K562 (cell line): ENCODE measurements around the gene FCAR. TPM values are rescaled to one million over a fixed set of nuclear protein-coding genes. Genes with fewer than 3 reads are reported as not detected.

Source experiments
- ATAC-seq: fragments of 200-7000 bp; cut with Tn5 transposase; 3 replicates; pipeline ENCODE4 v1.9.1; 2020; ENCODE audit warnings: moderate library complexity
- BruUV-seq: library from RNA; stranded (reverse); fragments of 400-500 nt; replicated peaks from 2 replicates; lab custom pipeline; 2021; lab: Mats Ljungman, UMichigan
- CTCF ChIA-PET: fragments of 300-600 bp; formaldehyde crosslinking; extraction: SDS; loops from one replicate; lab custom pipeline; 2021; ENCODE audit warnings: low intra/inter-chr PET ratio; lab: Yijun Ruan, JAX
- POLR2A ChIA-PET: fragments of 300-600, 350-650 bp; sonication (Branson Sonifier 250); formaldehyde crosslinking; extraction: SDS; loops from one replicate; lab custom pipeline; 2021; ENCODE audit warnings: antibody characterized with exemption, inconsistent platforms; lab: Yijun Ruan, JAX
- DNase-seq, 4 experiments: peaks; one replicate each; pipeline versions ENCODE4 v3.0.0 to v3.0.0-alpha.2; 2011 to 2018; ENCODE audit warnings: low spot score in 3 of 4, mixed read lengths in 3 of 4; ENCODE audit errors: extremely low read depth in 1 of 4
- FAIRE-seq: peaks from 2 replicates; lab custom pipeline; 2011; peaks lifted over from hg19 to GRCh38; lab: Jason Lieb, UNC
- H2AFZ ChIP-seq: 2 replicates; pipeline ENCODE4 v1.6.0; 2011; ENCODE audit warnings: low read depth, low read length, control low read depth, inconsistent platforms
- H3K27ac ChIP-seq: fragments of 200-600 bp; 3 replicates; pipeline ENCODE4 v1.8.0; 2011; ENCODE audit warnings: low read depth, mild to moderate bottlenecking, control low read depth, inconsistent platforms, low read length, moderate library complexity, mixed read lengths; ENCODE audit errors: extremely low read depth
- H3K27me3 ChIP-seq, 2 experiments: fragments of 300-600 bp in 1 of 2; 2 replicates in 1 of 2; 3 replicates in 1 of 2; pipeline versions ENCODE4 v1.6.0 to v1.8.0; 2011; ENCODE audit warnings: inconsistent platforms in 2 of 2, low read length in 2 of 2, mild to moderate bottlenecking in 1 of 2, mixed read lengths in 1 of 2, moderate library complexity in 1 of 2; ENCODE audit not compliant: control insufficient read depth in 2 of 2, insufficient read depth in 2 of 2
- H3K36me3 ChIP-seq: fragments of 300-600 bp; 3 replicates; pipeline ENCODE4 v1.8.0; 2011; ENCODE audit warnings: mild to moderate bottlenecking, low read length, inconsistent platforms; ENCODE audit not compliant: control insufficient read depth, insufficient read depth
- H3K4me1 ChIP-seq, 2 experiments: fragments of 200-600 bp in 1 of 2; replicated peaks in 1 of 2; 2 replicates in 1 of 2; 3 replicates in 1 of 2; pipeline versions ENCODE4 v1.5.1 to v1.8.0; 2011; ENCODE audit warnings: inconsistent platforms in 2 of 2, low read length in 2 of 2, mild to moderate bottlenecking in 1 of 2, mixed read lengths in 1 of 2, moderate library complexity in 1 of 2; ENCODE audit not compliant: control insufficient read depth in 2 of 2, insufficient read depth in 2 of 2
- H3K4me2 ChIP-seq: 2 replicates; pipeline ENCODE4 v1.6.1; 2011; ENCODE audit warnings: low read length, control low read depth, inconsistent platforms, mixed read lengths; ENCODE audit not compliant: insufficient read depth
- H3K4me3 ChIP-seq: fragments of 200-600 bp; sonication (generic), shearing (Covaris generic); 2 replicates; pipeline ENCODE4 v1.5.1; 2016; ENCODE audit warnings: control low read depth, inconsistent platforms
- H3K79me2 ChIP-seq: fragments of 200-600 bp; 3 replicates; pipeline ENCODE4 v1.8.0; 2011; ENCODE audit warnings: low read length, inconsistent platforms; ENCODE audit not compliant: control insufficient read depth, insufficient read depth
- H3K9ac ChIP-seq, 2 experiments: 2 replicates each; pipeline versions ENCODE4 v1.6.0 to v1.6.1; 2011; ENCODE audit warnings: low read depth in 2 of 2, low read length in 2 of 2, control low read depth in 1 of 2, inconsistent platforms in 1 of 2, mild to moderate bottlenecking in 1 of 2, mixed read lengths in 1 of 2; ENCODE audit not compliant: insufficient read depth in 1 of 2
- H3K9me1 ChIP-seq: one replicate; pipeline ENCODE4 v1.6.0; 2011; ENCODE audit warnings: inconsistent platforms, mild to moderate bottlenecking, low read length, moderate library complexity; ENCODE audit not compliant: control insufficient read depth, insufficient read depth
- H3K9me3 ChIP-seq: replicated peaks from 2 replicates; pipeline ENCODE4 v1.5.1; 2011; ENCODE audit warnings: low read depth, low read length, inconsistent platforms; ENCODE audit not compliant: control insufficient read depth, insufficient read depth
- H4K20me1 ChIP-seq: replicated peaks from 2 replicates; pipeline ENCODE4 v1.6.1; 2011; ENCODE audit warnings: low read length, inconsistent platforms, mixed read lengths; ENCODE audit not compliant: control insufficient read depth, insufficient read depth
- CBX1 ChIP-seq: sonication (generic); IDR thresholded peaks from 2 replicates; pipeline ENCODE4 v1.6.1; 2016; ENCODE audit warnings: antibody characterized with exemption, low read depth, mild to moderate bottlenecking
- GABPB1 ChIP-seq: sonication (generic); formaldehyde crosslinking; IDR thresholded peaks from 2 replicates; pipeline ENCODE4 v1.8.0; 2022; ENCODE audit warnings: mild to moderate bottlenecking, missing genetic modification reagents
- GTF2A2 ChIP-seq: IDR thresholded peaks from 2 replicates; pipeline ENCODE4 v1.6.1; 2016; ENCODE audit warnings: mild to moderate bottlenecking, missing genetic modification characterization, missing compliant biosample characterization
- KLF1 ChIP-seq: fragments of 450-650 bp; IDR thresholded peaks from 2 replicates; pipeline ENCODE4 v1.6.1; 2016; ENCODE audit warnings: missing genetic modification characterization, missing compliant biosample characterization
- KLF13 ChIP-seq: fragments of 450-650 bp; IDR thresholded peaks from 2 replicates; pipeline ENCODE4 v1.6.1; 2016; ENCODE audit warnings: missing genetic modification characterization, low read depth, mild to moderate bottlenecking, missing compliant biosample characterization, moderate library complexity, borderline replicate concordance
- NEUROD1 ChIP-seq: fragments of 150-350 bp; IDR thresholded peaks from 2 replicates; pipeline ENCODE4 v1.6.1; 2014; ENCODE audit warnings: borderline replicate concordance, low read length, low read depth; ENCODE audit not compliant: partially characterized antibody
- PBX2 ChIP-seq, 2 experiments: IDR thresholded peaks in 1 of 2; conservative IDR thresholded peaks in 1 of 2; 2 replicates each; pipeline ENCODE4 v1.6.1; 2016; ENCODE audit warnings: low read depth in 2 of 2, mild to moderate bottlenecking in 1 of 2, missing compliant biosample characterization in 1 of 2, missing genetic modification characterization in 1 of 2, moderate library complexity in 1 of 2
- PTTG1 ChIP-seq: fragments of 450-650 bp; IDR thresholded peaks from 2 replicates; pipeline ENCODE4 v1.6.1; 2016; ENCODE audit warnings: low read depth, mild to moderate bottlenecking, missing genetic modification characterization, missing compliant biosample characterization
- SAFB ChIP-seq: fragments of 200-400 bp; formaldehyde crosslinking; IDR thresholded peaks from 2 replicates; pipeline ENCODE4 v1.6.1; 2017; ENCODE audit warnings: low read depth, low read length, borderline replicate concordance
- SMARCE1 ChIP-seq: fragments of 450-650 bp; IDR thresholded peaks from 2 replicates; pipeline ENCODE4 v1.7.1; 2016; ENCODE audit warnings: mild to moderate bottlenecking
- SNAPC5 ChIP-seq: fragments of 250-450 bp; sonication (Bioruptor Pico); IDR thresholded peaks from 2 replicates; pipeline ENCODE4 v1.8.0; 2021; ENCODE audit warnings: moderate library complexity, mild to moderate bottlenecking, inconsistent platforms
- TAF7 ChIP-seq: fragments of 450-650 bp; IDR thresholded peaks from 2 replicates; pipeline ENCODE4 v1.6.1; 2016; ENCODE audit warnings: missing genetic modification characterization, missing compliant biosample characterization
- ZBTB33 ChIP-seq: sonication (generic); formaldehyde crosslinking; IDR thresholded peaks from 2 replicates; pipeline ENCODE4 v1.8.1; 2023; ENCODE audit warnings: mild to moderate bottlenecking, missing genetic modification reagents
- ZNF121 ChIP-seq: sonication (generic); formaldehyde crosslinking; conservative IDR thresholded peaks from 2 replicates; pipeline ENCODE4 v1.8.0; 2022; ENCODE audit warnings: missing genetic modification reagents
- ZNF280B ChIP-seq: fragments of 250-450 bp; sonication (Bioruptor Pico); IDR thresholded peaks from 2 replicates; pipeline ENCODE4 v1.5.1; 2021; ENCODE audit warnings: mild to moderate bottlenecking
- ZNF589 ChIP-seq: fragments of 200-800 bp; sonication (Bioruptor generic); IDR thresholded peaks from 2 replicates; pipeline ENCODE4 v1.6.1; 2016; ENCODE audit warnings: low read depth, missing genetic modification characterization, missing compliant biosample characterization
- ZNF764 ChIP-seq: fragments of 250-450 bp; sonication (Bioruptor Pico); IDR thresholded peaks from 2 replicates; pipeline ENCODE4 v1.4.0; 2020; ENCODE audit warnings: low read depth, mild to moderate bottlenecking, moderate library complexity
- WGBS: fragments of 100-300 bp; shearing (Covaris generic); methylation state at CpG from one replicate; pipeline ENCODE4 v1.1.6; 2016; ENCODE audit warnings: low coverage, mixed read lengths; ENCODE audit not compliant: insufficient coverage; ENCODE audit errors: missing lambda C conversion rate; 5-methylcytosine and 5-hydroxymethylcytosine counted together
- in situ Hi-C: fragments of 300-500 bp; cut with MboI; formaldehyde crosslinking; loops from 4 replicates; pipeline ENCODE4 v1.15.0; 2018; ENCODE audit warnings: inconsistent platforms, mixed read lengths
- intact Hi-C: fragments of 100-400 bp; cut with micrococcal nuclease; formaldehyde crosslinking; loops from 2 replicates; pipeline ENCODE4 v1.14.2; 2022
- polyA plus RNA-seq, 8 experiments: library from polyadenylated mRNA; depleted of rRNA in 4 of 8; stranded (reverse) in 5 of 8; unstranded in 3 of 8; fragments of >200 nt; fragmentation: Nextera tagmentation in 2 of 8; fragmentation: Illumina TruSeq in 1 of 8; extraction: Ambion mirVana in 2 of 8; extraction: Trizol in 1 of 8; gene quantifications; 2 replicates each; pipeline versions ENCODE4 v1.2.1 to v1.2.3, GENCODE V29; 2011 to 2014; ENCODE audit warnings: inconsistent platforms in 1 of 8, missing spikeins in 1 of 8
- total RNA-seq, 7 experiments: library from RNA; depleted of rRNA in 6 of 7; stranded (reverse); fragments of >200 nt in 6 of 7; fragmentation: Illumina TruSeq in 2 of 7; extraction: Trizol in 2 of 7; gene quantifications; 2 replicates each; pipeline versions ENCODE4 v1.2.1 to v1.2.3, GENCODE V29; 2011 to 2021; ENCODE audit warnings: low replicate concordance in 1 of 7

FCAR gene
- total and polyA plus RNA-seq, 9 of the 15 experiments (the other 6 are each of a cell fraction or from before 2014, with no cell fraction given): not detected

GRCh38 chr19:54928299-54928698, 54.3 kb downstream of the FCAR start:
- intact Hi-C loops: no loop called here
- H3K9ac ChIP-seq: no peak overlapping the region
- H3K4me1 ChIP-seq: peaks cover 0 to under 1% of the 10 kb centered on the region in 2 experiments; a peak in 3 of 5 replicates
- H2AFZ ChIP-seq: no peak overlapping the region
- no peak overlapping the region for H3K4me2 ChIP-seq
- H4K20me1 ChIP-seq: no peaks in the 10 kb centered on the region
- H3K4me3 ChIP-seq: no peak overlapping the region
- CTCF ChIA-PET: no interaction called here
- H3K27ac ChIP-seq: no peak overlapping the region
- peaks cover 12% of the 10 kb centered on the region for H3K9me3 ChIP-seq
- ATAC-seq (no peak), DNase-seq (peak in 2 of 4 experiments; percentile 36 to 39), FAIRE-seq (peak; percentile 70)
- no TSS peak for BruUV-seq
- in situ Hi-C loops: no loop called here
- POLR2A ChIA-PET: no interaction called here
- no peaks in the 10 kb centered on the region for H3K9me1 ChIP-seq
- peaks cover 5 to 6% of the 10 kb centered on the region in 2 experiments; a peak in 4 of 5 replicates for H3K27me3 ChIP-seq
- H3K79me2 ChIP-seq: no peaks in the 10 kb centered on the region
- WGBS: 13% methylated on average over 2 of the region's 2 CpGs
- no peaks in the 10 kb centered on the region for H3K36me3 ChIP-seq
- no peak for TF ChIP-seq PTTG1 (tag)
- no peak for TF ChIP-seq KLF13 (tag)
- no peak for TF ChIP-seq GABPB1 (CRISPR knock-in tag)
- no peak for TF ChIP-seq ZBTB33
- TF ChIP-seq KLF1 (tag): no peak
- TF ChIP-seq SAFB: no peak
- TF ChIP-seq SMARCE1: no peak
- TF ChIP-seq NEUROD1: no peak
- TF ChIP-seq ZNF121 (CRISPR knock-in tag): no peak
- TF ChIP-seq SNAPC5: no peak
- no peak for TF ChIP-seq GTF2A2 (tag)
- TF ChIP-seq CBX1: peak; percentile 69
- TF ChIP-seq ZNF589 (CRISPR knock-in tag): no peak
- no peak for TF ChIP-seq PBX2 (CRISPR knock-in tag; IDR thresholded peaks at IDR 0.05; ENCODE audit: low read depth)
- TF ChIP-seq PBX2 (tag; conservative IDR thresholded peaks at IDR 0.05; ENCODE audit: low read depth): 0 out of 2 replicates have a peak, but pooled peaks have one; percentile 15
- TF ChIP-seq TAF7 (tag): no peak
- TF ChIP-seq ZNF280B (CRISPR knock-in tag): peak; percentile 18; the same call in 1 of the 2 replicates
- TF ChIP-seq ZNF764: no peak
